Neural crest cell (in vitro differentiated cells): Measurements from ENCODE around the gene LRRTM2. TPM values are rescaled to one million over a fixed set of nuclear protein-coding genes. Genes with fewer than 3 reads are reported as not detected.

Experiments used
- DNase-seq: peaks from one replicate; pipeline ENCODE4 v3.0.0; 2021; ENCODE audit warnings: low read depth, mixed read lengths, low spot score
- H3K27ac Mint-ChIP-seq: one replicate; pipeline ENCODE4 v1.8.0; 2021; ENCODE audit warnings: mild to moderate bottlenecking, mixed read lengths; ENCODE audit not compliant: unreplicated experiment
- H3K27me3 Mint-ChIP-seq: 2 replicates; pipeline ENCODE4 v1.8.0; 2021; ENCODE audit warnings: low read depth, mild to moderate bottlenecking, mixed read lengths
- H3K36me3 Mint-ChIP-seq: 2 replicates; pipeline ENCODE4 v1.8.0; 2021; ENCODE audit warnings: low read depth, mild to moderate bottlenecking, mixed read lengths
- H3K4me1 Mint-ChIP-seq: 2 replicates; pipeline ENCODE4 v1.8.0; 2021; ENCODE audit warnings: mixed read lengths
- H3K4me3 Mint-ChIP-seq: one replicate; pipeline ENCODE4 v1.8.0; 2021; ENCODE audit warnings: mild to moderate bottlenecking, mixed read lengths
- H3K9me3 Mint-ChIP-seq: 2 replicates; pipeline ENCODE4 v1.8.0; 2021; ENCODE audit warnings: mixed read lengths
- CTCF ChIP-seq: fragments of 200-600 bp; sonication (generic); conservative IDR thresholded peaks from 2 replicates; pipeline ENCODE4 v1.5.0; 2021; ENCODE audit warnings: antibody characterized with exemption, mild to moderate bottlenecking
- total RNA-seq: library from RNA; stranded (reverse); gene quantifications from 2 replicates; pipeline ENCODE4 v1.2.1, GENCODE V29; 2021

The LRRTM2 gene
- total RNA-seq, 1 donor from 2014 or later: 0.84 TPM

GRCh38 chr5:138909734-138910133 lies 34.6 kb upstream of the LRRTM2 start:
- Mint-ChIP-seq H3K27ac (no peak overlapping the region), H3K4me1 (no peaks in the 10 kb centered on the region)

GRCh38 chr5:138905541-138905940 lies 30.4 kb upstream of the LRRTM2 start:
- no peaks in the 10 kb centered on the region for H3K27me3 Mint-ChIP-seq
- H3K4me1 Mint-ChIP-seq: peaks cover 6% of the 10 kb centered on the region
- TF ChIP-seq CTCF: no peak
- peak overlapping the region; percentile 12 for H3K27ac Mint-ChIP-seq
- no peak for DNase-seq
- no peak overlapping the region for H3K4me3 Mint-ChIP-seq
- H3K9me3 Mint-ChIP-seq: no peaks in the 10 kb centered on the region
- H3K36me3 Mint-ChIP-seq: peaks cover 29% of the 10 kb centered on the region

More at GRCh38 chr5:138909734-138910133, 34.6 kb upstream of the LRRTM2 start:
- no peak for DNase-seq
- Mint-ChIP-seq H3K36me3 (peaks cover 16% of the 10 kb centered on the region), H3K9me3 (no peaks in the 10 kb centered on the region), H3K27me3 (no peaks in the 10 kb centered on the region), H3K4me3 (no peak overlapping the region)
- TF ChIP-seq CTCF: no peak

GRCh38 chr5:138903130-138903775 lies 28.1 kb upstream of the LRRTM2 start:
- no peak overlapping the region for H3K4me3 Mint-ChIP-seq
- peaks cover 34% of the 10 kb centered on the region for H3K36me3 Mint-ChIP-seq
- peaks cover 6% of the 10 kb centered on the region for H3K4me1 Mint-ChIP-seq
- H3K27ac Mint-ChIP-seq: no peak overlapping the region
- no peak for DNase-seq
- H3K9me3 Mint-ChIP-seq: peaks cover 3% of the 10 kb centered on the region
- TF ChIP-seq CTCF: no peak
- no peaks in the 10 kb centered on the region for H3K27me3 Mint-ChIP-seq

GRCh38 chr5:138901716-138902115 lies 26.6 kb upstream of the LRRTM2 start:
- Mint-ChIP-seq H3K4me1 (peaks cover 6% of the 10 kb centered on the region), H3K36me3 (peaks cover 35% of the 10 kb centered on the region)

GRCh38 chr5:138900281-138900965 lies 25.3 kb upstream of the LRRTM2 start:
- Mint-ChIP-seq H3K27ac (no peak overlapping the region), H3K36me3 (peaks cover 28% of the 10 kb centered on the region), H3K4me1 (peaks cover 6% of the 10 kb centered on the region), H3K9me3 (peaks cover 3% of the 10 kb centered on the region), H3K4me3 (no peak overlapping the region), H3K27me3 (no peaks in the 10 kb centered on the region)
- DNase-seq: no peak
- TF ChIP-seq CTCF: no peak

More at GRCh38 chr5:138901716-138902115, 26.6 kb upstream of the LRRTM2 start:
- TF ChIP-seq CTCF: no peak
- no peak for DNase-seq
- H3K4me3 Mint-ChIP-seq: no peak overlapping the region
- peaks cover 3% of the 10 kb centered on the region for H3K9me3 Mint-ChIP-seq
- H3K27ac Mint-ChIP-seq: no peak overlapping the region
- no peaks in the 10 kb centered on the region for H3K27me3 Mint-ChIP-seq
